HepG2 (cell line): ENCODE measurements around the gene HPCAL1. TPM values are rescaled to one million over a fixed set of nuclear protein-coding genes. Genes with fewer than 3 reads are reported as not detected.

Experiments used
- CBX5 ChIP-seq: sonication (generic); formaldehyde crosslinking; IDR thresholded peaks from 2 replicates; pipeline ENCODE4 v1.4.0; 2020; ENCODE audit warnings: missing genetic modification reagents, borderline replicate concordance
- MAFG ChIP-seq: sonication (generic); formaldehyde crosslinking; IDR thresholded peaks from 2 replicates; pipeline ENCODE4 v1.5.1; 2020; ENCODE audit warnings: mild to moderate bottlenecking, missing genetic modification reagents
- MYC ChIP-seq: sonication (generic); formaldehyde crosslinking; IDR thresholded peaks from 2 replicates; pipeline ENCODE4 v1.9.0; 2021; ENCODE audit warnings: missing genetic modification reagents, borderline replicate concordance
- PHF8 ChIP-seq: sonication (generic); formaldehyde crosslinking; IDR thresholded peaks from 2 replicates; pipeline ENCODE4 v1.5.0; 2020; ENCODE audit warnings: missing genetic modification reagents
- RARG ChIP-seq: sonication (generic); formaldehyde crosslinking; IDR thresholded peaks from 2 replicates; pipeline ENCODE4 v1.4.0; 2020; ENCODE audit warnings: low read depth, mild to moderate bottlenecking, missing genetic modification reagents
- SATB2 ChIP-seq: sonication (generic); formaldehyde crosslinking; IDR thresholded peaks from 2 replicates; pipeline ENCODE4 v1.5.0; 2020; ENCODE audit warnings: missing genetic modification reagents
- SMYD3 ChIP-seq: sonication (generic); formaldehyde crosslinking; IDR thresholded peaks from 2 replicates; pipeline ENCODE4 v1.8.1; 2023; ENCODE audit warnings: mild to moderate bottlenecking, missing genetic modification reagents
- ZNF17 ChIP-seq: sonication (generic); formaldehyde crosslinking; IDR thresholded peaks from 2 replicates; pipeline ENCODE4 v1.5.0; 2020; ENCODE audit warnings: mild to moderate bottlenecking, missing genetic modification reagents
- ZNF207 ChIP-seq: fragments of 450-650 bp; IDR thresholded peaks from 2 replicates; pipeline ENCODE4 v1.6.1; 2016; ENCODE audit warnings: antibody characterized with exemption, borderline replicate concordance
- ZNF563 ChIP-seq: sonication (generic); formaldehyde crosslinking; IDR thresholded peaks from 2 replicates; pipeline ENCODE4 v1.8.0; 2022; ENCODE audit warnings: mild to moderate bottlenecking, moderate library complexity, missing genetic modification reagents
- ZNF749 ChIP-seq: sonication (generic); formaldehyde crosslinking; IDR thresholded peaks from 2 replicates; pipeline ENCODE4 v1.8.0; 2022; ENCODE audit warnings: mild to moderate bottlenecking, missing genetic modification reagents, moderate library complexity, borderline replicate concordance
- polyA plus RNA-seq, 8 experiments: library from polyadenylated mRNA; depleted of rRNA in 3 of 8; stranded (reverse) in 7 of 8; unstranded in 1 of 8; fragments of >200 nt; fragmentation: Illumina TruSeq in 4 of 8; extraction: Trizol in 4 of 8; gene quantifications; 2 replicates each; pipeline versions ENCODE4 v1.2.1 to v1.2.3, GENCODE V29; 2011 to 2016; ENCODE audit warnings: low read depth in 4 of 8, missing spikeins in 1 of 8, mixed read lengths in 1 of 8; ENCODE audit not compliant: insufficient read depth in 1 of 8
- total RNA-seq, 5 experiments: library from RNA; depleted of rRNA; stranded (reverse); fragments of >200 nt; fragmentation: Illumina TruSeq; extraction: Trizol; gene quantifications; 2 replicates each; pipeline ENCODE4 v1.2.3, GENCODE V29; 2016; ENCODE audit warnings: low read depth in 1 of 5
- TF ChIP-seq, protein P1 (sequence below): IDR thresholded peaks from 2 replicates; pipeline ENCODE4 v1.6.1; 2016
- TF ChIP-seq, protein P2 (sequence below): sonication (generic); formaldehyde crosslinking; IDR thresholded peaks from 2 replicates; pipeline ENCODE4 v1.5.1; 2020; ENCODE audit warnings: missing genetic modification reagents, mild to moderate bottlenecking, borderline replicate concordance
- TF ChIP-seq, protein P3 (sequence below): IDR thresholded peaks from 2 replicates; pipeline ENCODE4 v1.6.1; 2018; ENCODE audit warnings: missing genetic modification reagents, mild to moderate bottlenecking, missing compliant biosample characterization
- TF ChIP-seq, protein P4 (sequence below): sonication (generic); formaldehyde crosslinking; IDR thresholded peaks from 2 replicates; pipeline ENCODE4 v1.9.0; 2022; ENCODE audit warnings: low read depth, missing genetic modification reagents
- TF ChIP-seq, protein P5 (sequence below): sonication (generic); formaldehyde crosslinking; IDR thresholded peaks from 2 replicates; pipeline ENCODE4 v1.5.0; 2020; ENCODE audit warnings: mild to moderate bottlenecking, low read depth, missing genetic modification reagents, borderline replicate concordance
- TF ChIP-seq, protein P6 (sequence below), 2 experiments: IDR thresholded peaks; 2 replicates each; pipeline ENCODE4 v1.6.1; 2011 to 2012; ENCODE audit warnings: low read length in 2 of 2, borderline replicate concordance in 1 of 2, low read depth in 1 of 2, mild to moderate bottlenecking in 1 of 2, moderate library complexity in 1 of 2
- TF ChIP-seq, protein P7 (sequence below): sonication (generic); formaldehyde crosslinking; conservative IDR thresholded peaks from 2 replicates; pipeline ENCODE4 v1.4.0; 2020; ENCODE audit warnings: missing genetic modification reagents

Gene HPCAL1
- total and polyA plus RNA-seq, 2 of the 13 experiments (the other 11 are each of a cell fraction or from before 2014, with no cell fraction given), result 29.5 to 29.9 TPM

DNA sequence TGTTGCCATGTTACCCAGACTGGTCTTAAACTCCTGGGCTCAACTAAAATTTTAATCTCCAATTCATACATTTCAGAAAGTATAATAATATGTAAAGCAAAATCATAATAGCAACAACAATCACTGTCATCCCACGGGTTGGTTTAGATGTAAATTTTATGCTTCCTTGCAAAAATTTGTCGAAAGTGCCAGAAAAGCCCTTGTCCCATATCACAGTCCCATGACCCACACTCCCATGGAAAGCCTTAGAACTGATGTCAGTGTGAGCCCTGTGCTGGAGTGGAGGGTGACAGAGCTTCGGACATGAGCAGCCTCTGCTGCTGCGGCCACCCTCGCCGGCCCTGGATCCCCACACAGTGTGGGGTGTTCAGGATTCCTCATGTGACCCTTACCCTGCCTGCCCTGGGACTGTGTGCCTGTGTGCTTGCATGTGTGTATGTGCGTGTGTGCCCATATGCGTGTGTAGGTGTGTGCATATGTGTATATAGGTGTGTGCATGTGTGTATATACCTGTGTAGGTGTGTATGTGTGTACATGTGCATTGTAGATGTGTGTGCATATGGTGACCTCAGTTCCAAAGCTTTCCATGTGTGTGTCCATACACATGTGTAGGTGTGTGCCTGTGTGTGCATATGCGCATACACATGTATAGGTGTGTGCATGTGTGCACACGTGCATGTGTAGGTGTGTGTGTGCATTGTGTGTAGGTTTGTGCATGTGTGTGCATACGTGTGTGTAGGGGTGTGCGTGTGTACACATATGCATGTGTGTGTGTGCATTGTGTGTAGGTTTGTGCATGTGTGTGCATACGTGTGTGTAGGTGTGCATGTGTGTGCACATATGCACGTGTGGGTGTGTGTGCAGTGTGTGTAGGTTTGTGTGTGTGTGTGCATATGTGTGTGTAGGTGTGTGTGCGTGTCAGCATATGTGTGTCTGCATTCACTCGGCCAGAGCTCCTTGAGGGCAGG, 65.1 kb downstream of the HPCAL1 start (continued):
- no peak for TF ChIP-seq MYC (CRISPR knock-in tag)
- no peak for TF ChIP-seq MAFG (CRISPR knock-in tag)
- no peak for TF ChIP-seq ZNF563 (CRISPR knock-in tag)
- no peak for TF ChIP-seq SMYD3 (CRISPR knock-in tag)
- no peak for TF ChIP-seq RARG (CRISPR knock-in tag)
- TF ChIP-seq, protein P1, sequence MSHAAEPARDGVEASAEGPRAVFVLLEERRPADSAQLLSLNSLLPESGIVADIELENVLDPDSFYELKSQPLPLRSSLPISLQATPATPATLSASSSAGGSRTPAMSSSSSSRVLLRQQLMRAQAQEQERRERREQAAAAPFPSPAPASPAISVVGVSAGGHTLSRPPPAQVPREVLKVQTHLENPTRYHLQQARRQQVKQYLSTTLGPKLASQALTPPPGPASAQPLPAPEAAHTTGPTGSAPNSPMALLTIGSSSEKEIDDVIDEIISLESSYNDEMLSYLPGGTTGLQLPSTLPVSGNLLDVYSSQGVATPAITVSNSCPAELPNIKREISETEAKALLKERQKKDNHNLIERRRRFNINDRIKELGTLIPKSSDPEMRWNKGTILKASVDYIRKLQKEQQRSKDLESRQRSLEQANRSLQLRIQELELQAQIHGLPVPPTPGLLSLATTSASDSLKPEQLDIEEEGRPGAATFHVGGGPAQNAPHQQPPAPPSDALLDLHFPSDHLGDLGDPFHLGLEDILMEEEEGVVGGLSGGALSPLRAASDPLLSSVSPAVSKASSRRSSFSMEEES, result no peak
- TF ChIP-seq, protein P2, sequence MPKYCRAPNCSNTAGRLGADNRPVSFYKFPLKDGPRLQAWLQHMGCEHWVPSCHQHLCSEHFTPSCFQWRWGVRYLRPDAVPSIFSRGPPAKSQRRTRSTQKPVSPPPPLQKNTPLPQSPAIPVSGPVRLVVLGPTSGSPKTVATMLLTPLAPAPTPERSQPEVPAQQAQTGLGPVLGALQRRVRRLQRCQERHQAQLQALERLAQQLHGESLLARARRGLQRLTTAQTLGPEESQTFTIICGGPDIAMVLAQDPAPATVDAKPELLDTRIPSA (CRISPR knock-in tag), result no peak
- TF ChIP-seq, protein P3, sequence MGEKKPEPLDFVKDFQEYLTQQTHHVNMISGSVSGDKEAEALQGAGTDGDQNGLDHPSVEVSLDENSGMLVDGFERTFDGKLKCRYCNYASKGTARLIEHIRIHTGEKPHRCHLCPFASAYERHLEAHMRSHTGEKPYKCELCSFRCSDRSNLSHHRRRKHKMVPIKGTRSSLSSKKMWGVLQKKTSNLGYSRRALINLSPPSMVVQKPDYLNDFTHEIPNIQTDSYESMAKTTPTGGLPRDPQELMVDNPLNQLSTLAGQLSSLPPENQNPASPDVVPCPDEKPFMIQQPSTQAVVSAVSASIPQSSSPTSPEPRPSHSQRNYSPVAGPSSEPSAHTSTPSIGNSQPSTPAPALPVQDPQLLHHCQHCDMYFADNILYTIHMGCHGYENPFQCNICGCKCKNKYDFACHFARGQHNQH (CRISPR knock-in tag), result no peak
- TF ChIP-seq, protein P4, sequence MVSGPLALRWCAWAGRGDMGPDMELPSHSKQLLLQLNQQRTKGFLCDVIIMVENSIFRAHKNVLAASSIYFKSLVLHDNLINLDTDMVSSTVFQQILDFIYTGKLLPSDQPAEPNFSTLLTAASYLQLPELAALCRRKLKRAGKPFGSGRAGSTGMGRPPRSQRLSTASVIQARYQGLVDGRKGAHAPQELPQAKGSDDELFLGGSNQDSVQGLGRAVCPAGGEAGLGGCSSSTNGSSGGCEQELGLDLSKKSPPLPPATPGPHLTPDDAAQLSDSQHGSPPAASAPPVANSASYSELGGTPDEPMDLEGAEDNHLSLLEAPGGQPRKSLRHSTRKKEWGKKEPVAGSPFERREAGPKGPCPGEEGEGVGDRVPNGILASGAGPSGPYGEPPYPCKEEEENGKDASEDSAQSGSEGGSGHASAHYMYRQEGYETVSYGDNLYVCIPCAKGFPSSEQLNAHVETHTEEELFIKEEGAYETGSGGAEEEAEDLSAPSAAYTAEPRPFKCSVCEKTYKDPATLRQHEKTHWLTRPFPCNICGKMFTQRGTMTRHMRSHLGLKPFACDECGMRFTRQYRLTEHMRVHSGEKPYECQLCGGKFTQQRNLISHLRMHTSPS (CRISPR knock-in tag), result no peak
- TF ChIP-seq CBX5 (CRISPR knock-in tag), result no peak
- peak; percentile 26; the same call in 1 of the 2 replicates for TF ChIP-seq ZNF749 (CRISPR knock-in tag)
- no peak for TF ChIP-seq ZNF207
- TF ChIP-seq, protein P5, sequence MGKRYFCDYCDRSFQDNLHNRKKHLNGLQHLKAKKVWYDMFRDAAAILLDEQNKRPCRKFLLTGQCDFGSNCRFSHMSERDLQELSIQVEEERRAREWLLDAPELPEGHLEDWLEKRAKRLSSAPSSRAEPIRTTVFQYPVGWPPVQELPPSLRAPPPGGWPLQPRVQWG (CRISPR knock-in tag), result no peak
- no peak for TF ChIP-seq PHF8 (CRISPR knock-in tag)
- TF ChIP-seq, protein P6, sequence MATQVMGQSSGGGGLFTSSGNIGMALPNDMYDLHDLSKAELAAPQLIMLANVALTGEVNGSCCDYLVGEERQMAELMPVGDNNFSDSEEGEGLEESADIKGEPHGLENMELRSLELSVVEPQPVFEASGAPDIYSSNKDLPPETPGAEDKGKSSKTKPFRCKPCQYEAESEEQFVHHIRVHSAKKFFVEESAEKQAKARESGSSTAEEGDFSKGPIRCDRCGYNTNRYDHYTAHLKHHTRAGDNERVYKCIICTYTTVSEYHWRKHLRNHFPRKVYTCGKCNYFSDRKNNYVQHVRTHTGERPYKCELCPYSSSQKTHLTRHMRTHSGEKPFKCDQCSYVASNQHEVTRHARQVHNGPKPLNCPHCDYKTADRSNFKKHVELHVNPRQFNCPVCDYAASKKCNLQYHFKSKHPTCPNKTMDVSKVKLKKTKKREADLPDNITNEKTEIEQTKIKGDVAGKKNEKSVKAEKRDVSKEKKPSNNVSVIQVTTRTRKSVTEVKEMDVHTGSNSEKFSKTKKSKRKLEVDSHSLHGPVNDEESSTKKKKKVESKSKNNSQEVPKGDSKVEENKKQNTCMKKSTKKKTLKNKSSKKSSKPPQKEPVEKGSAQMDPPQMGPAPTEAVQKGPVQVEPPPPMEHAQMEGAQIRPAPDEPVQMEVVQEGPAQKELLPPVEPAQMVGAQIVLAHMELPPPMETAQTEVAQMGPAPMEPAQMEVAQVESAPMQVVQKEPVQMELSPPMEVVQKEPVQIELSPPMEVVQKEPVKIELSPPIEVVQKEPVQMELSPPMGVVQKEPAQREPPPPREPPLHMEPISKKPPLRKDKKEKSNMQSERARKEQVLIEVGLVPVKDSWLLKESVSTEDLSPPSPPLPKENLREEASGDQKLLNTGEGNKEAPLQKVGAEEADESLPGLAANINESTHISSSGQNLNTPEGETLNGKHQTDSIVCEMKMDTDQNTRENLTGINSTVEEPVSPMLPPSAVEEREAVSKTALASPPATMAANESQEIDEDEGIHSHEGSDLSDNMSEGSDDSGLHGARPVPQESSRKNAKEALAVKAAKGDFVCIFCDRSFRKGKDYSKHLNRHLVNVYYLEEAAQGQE (IDR thresholded peaks at IDR 0.05; ENCODE audit: borderline replicate concordance in 1 of 2, low read depth in 1 of 2, low read length in 2 of 2), result no peak
- TF ChIP-seq SATB2, result no peak
- no peak for TF ChIP-seq ZNF17 (CRISPR knock-in tag)
- TF ChIP-seq, protein P7, sequence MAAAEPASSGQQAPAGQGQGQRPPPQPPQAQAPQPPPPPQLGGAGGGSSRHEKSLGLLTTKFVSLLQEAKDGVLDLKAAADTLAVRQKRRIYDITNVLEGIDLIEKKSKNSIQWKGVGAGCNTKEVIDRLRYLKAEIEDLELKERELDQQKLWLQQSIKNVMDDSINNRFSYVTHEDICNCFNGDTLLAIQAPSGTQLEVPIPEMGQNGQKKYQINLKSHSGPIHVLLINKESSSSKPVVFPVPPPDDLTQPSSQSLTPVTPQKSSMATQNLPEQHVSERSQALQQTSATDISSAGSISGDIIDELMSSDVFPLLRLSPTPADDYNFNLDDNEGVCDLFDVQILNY (CRISPR knock-in tag), result no peak
